GM23248 (cell line): ENCODE results near the gene WHRN. TPM values are rescaled to one million over a fixed set of nuclear protein-coding genes. Genes with fewer than 3 reads are reported as not detected.

Source experiments
- DNase-seq: peaks from one replicate; pipeline ENCODE4 v3.0.0-alpha.2; 2015
- H2AFZ ChIP-seq: fragments of 200-600 bp; sonication (generic); 2 replicates; pipeline ENCODE4 v1.6.1; 2016; ENCODE audit warnings: antibody characterized with exemption
- H3F3A ChIP-seq: fragments of 200-600 bp; sonication (generic); 2 replicates; pipeline ENCODE4 v1.6.1; 2016; ENCODE audit warnings: mild to moderate bottlenecking, antibody characterized with exemption, mixed run types; ENCODE audit not compliant: insufficient read depth
- H3K27ac ChIP-seq: fragments of 200-600 bp; sonication (generic); 2 replicates; pipeline ENCODE4 v1.5.1; 2016; ENCODE audit warnings: mild to moderate bottlenecking
- H3K27me3 ChIP-seq: fragments of 200-600 bp; sonication (generic); replicated peaks from 2 replicates; pipeline ENCODE4 v1.6.1; 2016; ENCODE audit warnings: mild to moderate bottlenecking; ENCODE audit not compliant: insufficient read depth
- H3K36me3 ChIP-seq: fragments of 200-600 bp; sonication (generic); 2 replicates; pipeline ENCODE4 v1.6.1; 2016; ENCODE audit warnings: low read depth, mild to moderate bottlenecking
- H3K4me1 ChIP-seq: fragments of 200-600 bp; sonication (generic); 2 replicates; pipeline ENCODE4 v1.6.1; 2016; ENCODE audit warnings: mild to moderate bottlenecking; ENCODE audit not compliant: insufficient read depth
- H3K4me2 ChIP-seq: fragments of 200-600 bp; sonication (generic); one replicate; pipeline ENCODE4 v1.6.1; 2016; ENCODE audit warnings: mild to moderate bottlenecking; ENCODE audit not compliant: unreplicated experiment
- H3K4me3 ChIP-seq: fragments of 200-600 bp; sonication (generic); 2 replicates; pipeline ENCODE4 v1.5.1; 2016; ENCODE audit warnings: mild to moderate bottlenecking
- H3K79me2 ChIP-seq: fragments of 200-600 bp; sonication (generic); 2 replicates; pipeline ENCODE4 v1.6.1; 2016; ENCODE audit warnings: mild to moderate bottlenecking; ENCODE audit not compliant: insufficient read depth
- H3K9ac ChIP-seq: fragments of 200-600 bp; sonication (generic); 2 replicates; pipeline ENCODE4 v1.6.1; 2016; ENCODE audit warnings: mild to moderate bottlenecking
- H3K9me2 ChIP-seq: fragments of 200-600 bp; sonication (generic); 2 replicates; pipeline ENCODE4 v1.6.1; 2016; ENCODE audit warnings: mixed run types, mild to moderate bottlenecking, moderate library complexity; ENCODE audit not compliant: insufficient read depth
- H3K9me3 ChIP-seq: fragments of 200-600 bp; sonication (generic); one replicate; pipeline ENCODE4 v1.6.1; 2017; ENCODE audit warnings: low read depth
- H4K20me1 ChIP-seq: fragments of 200-600 bp; sonication (generic); 2 replicates; pipeline ENCODE4 v1.6.0; 2016; ENCODE audit not compliant: insufficient read depth
- EZH2 ChIP-seq: fragments of 200-600 bp; sonication (generic); IDR thresholded peaks from 2 replicates; pipeline ENCODE4 v1.6.1; 2018; ENCODE audit warnings: antibody characterized with exemption, mild to moderate bottlenecking; ENCODE audit not compliant: insufficient read depth, poor library complexity, severe bottlenecking
- EZH2phosphoT487 ChIP-seq: fragments of 200-600 bp; sonication (generic); IDR thresholded peaks from 2 replicates; pipeline ENCODE4 v1.6.1; 2018; ENCODE audit warnings: antibody characterized with exemption, moderate library complexity, mild to moderate bottlenecking, low read depth; ENCODE audit not compliant: insufficient read depth
- WGBS, 2 experiments: methylation state at CpG; one replicate each; pipeline ENCODE4 v1.1.6; 2015 to 2017; ENCODE audit warnings: low lambda C conversion rate in 2 of 2, low coverage in 1 of 2; ENCODE audit errors: missing lambda C conversion rate in 2 of 2; 5-methylcytosine and 5-hydroxymethylcytosine counted together
- in situ Hi-C: fragments of 300-500 bp; cut with MboI; formaldehyde crosslinking; loops from 2 replicates; pipeline ENCODE4 v1.15.0; 2020
- polyA plus RNA-seq: library from polyadenylated mRNA; unstranded; fragments of >200 nt; fragmentation: Nextera tagmentation; extraction: Ambion mirVana; gene quantifications from 2 replicates; pipeline ENCODE4 v1.2.1, GENCODE V29; 2016
- total RNA-seq: library from RNA; depleted of rRNA; stranded (reverse); fragments of >200 nt; shearing (Covaris generic); gene quantifications from 2 replicates; pipeline ENCODE4 v1.2.3, GENCODE V29; 2014

The WHRN gene
- total and polyA plus RNA-seq, 2 experiments from 2014 or later, result 0.76 to 1.5 TPM

DNA sequence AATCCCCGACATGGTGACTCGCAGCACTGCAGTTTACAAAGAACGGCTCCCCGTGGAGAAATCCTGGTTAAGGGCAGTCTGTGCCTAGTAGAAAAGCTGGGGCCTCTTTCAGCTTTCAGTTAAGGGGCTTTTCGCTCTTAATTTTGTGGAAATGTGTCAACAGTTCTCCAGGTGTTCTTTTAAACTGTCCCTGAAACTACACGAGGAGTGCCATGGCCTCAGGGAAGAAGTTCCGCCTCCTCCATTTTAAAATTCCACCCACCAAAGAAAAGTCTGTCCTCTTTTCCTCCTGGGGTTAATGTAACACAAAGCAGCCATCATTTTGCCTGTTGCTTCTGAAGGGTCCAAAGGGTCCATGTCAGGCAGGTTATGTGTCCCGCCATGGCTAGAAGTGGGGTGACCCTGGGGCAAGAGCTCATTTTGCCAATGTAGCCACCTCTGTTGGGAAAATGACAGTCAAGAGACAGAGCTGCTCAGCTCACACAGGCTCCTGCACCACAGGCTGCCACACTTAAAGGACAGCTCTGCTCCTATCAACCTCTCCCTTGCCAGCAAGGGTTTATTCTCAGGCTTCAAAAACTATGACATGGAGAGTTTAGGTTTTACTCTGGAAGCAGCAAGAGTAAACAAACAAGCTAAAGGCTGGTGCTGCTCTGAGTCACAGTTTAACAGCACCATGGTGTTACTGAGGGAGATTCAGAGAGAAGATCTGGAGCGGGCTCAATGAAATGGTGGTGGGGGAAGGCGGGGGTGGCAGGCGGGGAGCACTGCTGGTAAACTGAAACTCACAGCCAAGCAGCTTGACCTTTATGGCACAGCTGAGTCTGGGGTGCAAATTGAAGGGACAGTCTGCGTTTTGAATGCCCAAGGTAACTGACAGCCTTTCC is 3.2 kb downstream of the WHRN start:
- no peaks in the 10 kb centered on the region for H3K79me2 ChIP-seq
- H3K36me3 ChIP-seq, result no peaks in the 10 kb centered on the region
- no peaks in the 10 kb centered on the region for H3K9me3 ChIP-seq
- H3K27ac ChIP-seq, result no peak overlapping the region
- DNase-seq, result peak; percentile 52
- H3K9ac ChIP-seq, result no peak overlapping the region
- H2AFZ ChIP-seq, result no peak overlapping the region
- H3K9me2 ChIP-seq, result no peaks in the 10 kb centered on the region
- WGBS, 2 experiments, result 86 to 89% methylated on average over 11 to 12 of the region's 12 CpGs
- H3F3A ChIP-seq, result peaks cover 11% of the 10 kb centered on the region
- in situ Hi-C loops, result no loop called here
- no peak overlapping the region for H3K4me3 ChIP-seq
- H4K20me1 ChIP-seq, result no peaks in the 10 kb centered on the region
- H3K4me2 ChIP-seq, result no peak overlapping the region
- H3K27me3 ChIP-seq, result peaks cover 7% of the 10 kb centered on the region
- TF ChIP-seq EZH2, result no peak
- TF ChIP-seq EZH2phosphoT487, result no peak
- H3K4me1 ChIP-seq, result no peaks in the 10 kb centered on the region

DNA sequence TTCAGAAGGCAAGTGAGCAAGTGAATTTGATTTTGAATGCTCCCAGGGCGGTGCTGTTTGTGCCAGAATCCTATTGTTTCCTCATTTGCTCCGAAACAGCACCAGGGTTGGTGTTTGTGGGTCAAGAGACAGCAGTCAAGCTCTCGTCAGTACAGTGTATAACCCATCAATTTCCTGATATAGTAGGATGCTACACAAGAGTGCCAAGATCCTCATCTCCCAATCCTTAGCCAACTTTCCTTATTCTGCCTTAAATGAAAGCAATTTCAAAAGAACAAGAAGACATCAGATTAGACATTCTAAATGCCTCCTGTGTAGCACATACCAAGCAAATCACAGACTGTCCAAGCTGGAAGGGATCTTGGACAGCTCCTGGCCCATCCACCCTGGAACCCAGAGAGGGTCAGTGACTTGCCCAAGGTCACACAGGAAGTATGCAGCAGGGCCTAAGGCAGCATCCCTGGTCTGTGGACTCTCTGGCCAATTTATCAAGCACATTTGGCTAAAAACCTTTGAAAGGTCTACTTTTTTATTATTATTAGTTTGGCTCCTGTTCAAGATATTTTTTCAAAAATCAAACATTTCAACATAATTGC is 4.5 kb downstream of the WHRN start:
- Histone ChIP-seq H3K79me2 (no peaks in the 10 kb centered on the region), H4K20me1 (no peaks in the 10 kb centered on the region), H3K4me1 (no peaks in the 10 kb centered on the region), H3K9me3 (no peaks in the 10 kb centered on the region), H2AFZ (no peak overlapping the region), H3K4me3 (no peak overlapping the region), H3K36me3 (no peaks in the 10 kb centered on the region), H3K4me2 (no peak overlapping the region), H3K9me2 (no peaks in the 10 kb centered on the region), H3K27ac (no peak overlapping the region), H3K9ac (no peak overlapping the region), H3F3A (peaks cover 11% of the 10 kb centered on the region; the same call in 1 of the 2 replicates), H3K27me3 (no peaks in the 10 kb centered on the region)
- no peak for TF ChIP-seq EZH2phosphoT487
- no peak for TF ChIP-seq EZH2
- WGBS, 2 experiments, result 84 to 89% methylated on average over 3 of the region's 3 CpGs
- in situ Hi-C loops, result no loop called here
- no peak for DNase-seq

- Histone ChIP-seq H3K79me2 (no peaks in the 10 kb centered on the region), H4K20me1 (no peaks in the 10 kb centered on the region), H3K27ac (no peak overlapping the region), H2AFZ (no peak overlapping the region), H3K4me1 (no peaks in the 10 kb centered on the region), H3K36me3 (no peaks in the 10 kb centered on the region), H3K9me2 (no peaks in the 10 kb centered on the region), H3K27me3 (no peaks in the 10 kb centered on the region), H3F3A (peaks cover 11% of the 10 kb centered on the region; the same call in 1 of the 2 replicates), H3K9me3 (no peaks in the 10 kb centered on the region), H3K4me3 (no peak overlapping the region), H3K9ac (no peak overlapping the region), H3K4me2 (no peak overlapping the region)
- no peak for DNase-seq
- in situ Hi-C loops, result no loop called here
- no peak for TF ChIP-seq EZH2phosphoT487
- no peak for TF ChIP-seq EZH2
- WGBS, 2 experiments, result 79 to 82% methylated on average over 9 of the region's 9 CpGs
Observed at GRCh38 chr9:114499941-114500696, 5.2 kb downstream of the WHRN start.

- no peak for DNase-seq
- peaks cover 11% of the 10 kb centered on the region; the same call in 1 of the 2 replicates for H3F3A ChIP-seq
- no peak overlapping the region for H2AFZ ChIP-seq
- no peaks in the 10 kb centered on the region for H3K9me2 ChIP-seq
- in situ Hi-C loops, result no loop called here
- H3K27ac ChIP-seq, result no peak overlapping the region
- no peaks in the 10 kb centered on the region for H3K79me2 ChIP-seq
- no peaks in the 10 kb centered on the region for H3K36me3 ChIP-seq
- H3K9ac ChIP-seq, result no peak overlapping the region
- H4K20me1 ChIP-seq, result no peaks in the 10 kb centered on the region
- H3K27me3 ChIP-seq, result no peaks in the 10 kb centered on the region
- H3K9me3 ChIP-seq, result no peaks in the 10 kb centered on the region
- TF ChIP-seq EZH2phosphoT487 (no peak), EZH2 (no peak)
- H3K4me2 ChIP-seq, result no peak overlapping the region
- WGBS, 2 experiments, result 87% methylated on average over 9 of the region's 9 CpGs
- H3K4me1 ChIP-seq, result no peaks in the 10 kb centered on the region
- no peak overlapping the region for H3K4me3 ChIP-seq
Observed at GRCh38 chr9:114499528-114499927, 5.7 kb downstream of the WHRN start.
